ENCODE results near the gene ROCK2.
"Not testable (repeated sequence)": the region's sequence is repeated elsewhere in the genome, so short reads cannot be mapped to it uniquely, and the experiment has no call there.

ROCK2 gene

DNA sequence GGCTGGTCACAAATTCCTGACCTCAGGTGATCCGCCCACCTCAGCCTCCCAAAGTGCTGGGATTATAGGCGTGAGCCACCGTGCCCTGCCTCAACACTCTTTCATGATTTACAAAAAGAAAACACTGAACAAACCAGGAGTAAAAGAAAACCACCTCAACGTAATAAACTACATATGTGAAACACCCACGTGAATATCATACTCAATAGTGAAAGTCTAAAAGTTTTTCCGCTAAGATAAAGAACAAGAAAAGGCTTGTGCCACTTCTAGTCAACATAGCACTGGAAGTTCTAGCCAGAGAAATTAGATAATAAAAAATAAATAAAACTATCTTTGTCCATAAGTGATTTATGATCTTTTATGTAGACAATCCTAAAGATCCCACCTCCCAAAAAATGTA is 68.5 kb downstream of the ROCK2 start:
- in situ Hi-C loops (cut with MboI; ENCODE audit: low pct_unique_long_range_greater_than_20kb, low sequenced_read_pairs, unreplicated experiment), result no loop called here
- no peak for DNase-seq (ENCODE audit: low spot score)
- TF ChIP-seq CTCF (IDR thresholded peaks at IDR 0.05; ENCODE audit: extremely low read depth, insufficient read depth, missing control alignments), result no peak

DNA sequence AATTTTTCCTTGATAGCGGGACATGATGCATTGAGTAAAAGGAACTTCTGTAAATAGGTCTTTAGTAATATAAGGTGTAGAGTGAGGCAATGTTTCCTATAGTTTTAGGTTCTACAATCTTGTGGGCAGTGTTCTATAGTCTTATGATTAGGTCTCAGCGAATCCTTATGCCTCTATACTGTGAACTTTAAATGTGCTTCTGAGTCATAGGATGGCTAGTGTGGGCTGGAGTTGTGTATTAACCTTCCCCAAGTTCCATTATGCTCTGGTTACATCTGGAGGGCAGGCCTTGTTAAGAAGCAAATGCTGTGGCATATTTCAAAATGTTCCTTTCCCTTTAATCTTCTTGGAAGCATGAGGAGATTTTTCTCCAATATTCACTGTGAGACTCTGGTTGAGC is 73.5 kb downstream of the ROCK2 start:
- no peak for DNase-seq (ENCODE audit: low spot score)
- TF ChIP-seq CTCF (IDR thresholded peaks at IDR 0.05; ENCODE audit: extremely low read depth, insufficient read depth, missing control alignments), result no peak
- in situ Hi-C loops (cut with MboI; ENCODE audit: low pct_unique_long_range_greater_than_20kb, low sequenced_read_pairs, unreplicated experiment), result no loop called here

- in situ Hi-C loops (cut with MboI; ENCODE audit: low pct_unique_long_range_greater_than_20kb, low sequenced_read_pairs, unreplicated experiment), result no loop called here
- no peak for DNase-seq (ENCODE audit: low spot score)
- no peak for TF ChIP-seq CTCF (IDR thresholded peaks at IDR 0.05; ENCODE audit: extremely low read depth, insufficient read depth, missing control alignments)
These were observed 76.5 kb downstream of the ROCK2 start for GRCh38 chr2:11267931-11268330.

GRCh38 chr2:11264818-11265217 is 79.6 kb downstream of the ROCK2 start:
- in situ Hi-C loops (cut with MboI; ENCODE audit: low pct_unique_long_range_greater_than_20kb, low sequenced_read_pairs, unreplicated experiment), result no loop called here
- DNase-seq (ENCODE audit: low spot score), result no peak
- no peak for TF ChIP-seq CTCF (IDR thresholded peaks at IDR 0.05; ENCODE audit: extremely low read depth, insufficient read depth, missing control alignments)

GRCh38 chr2:11264007-11264406 is 80.4 kb downstream of the ROCK2 start:
- in situ Hi-C loops (cut with MboI; ENCODE audit: low pct_unique_long_range_greater_than_20kb, low sequenced_read_pairs, unreplicated experiment), result no loop called here
- DNase-seq (ENCODE audit: low spot score), result no peak
- TF ChIP-seq CTCF (IDR thresholded peaks at IDR 0.05; ENCODE audit: extremely low read depth, insufficient read depth, missing control alignments), result no peak

- no peak for DNase-seq (ENCODE audit: low spot score)
- no peak for TF ChIP-seq CTCF (IDR thresholded peaks at IDR 0.05; ENCODE audit: extremely low read depth, insufficient read depth, missing control alignments)
- in situ Hi-C loops (cut with MboI; ENCODE audit: low pct_unique_long_range_greater_than_20kb, low sequenced_read_pairs, unreplicated experiment), result no loop called here
These were observed 81.3 kb downstream of the ROCK2 start for GRCh38 chr2:11263177-11263576.

GRCh38 chr2:11262438-11262837 is 82.0 kb downstream of the ROCK2 start:
- DNase-seq (ENCODE audit: low spot score); in situ Hi-C loops (cut with MboI; ENCODE audit: low pct_unique_long_range_greater_than_20kb, low sequenced_read_pairs, unreplicated experiment): not testable (repeated sequence)

- in situ Hi-C loops (cut with MboI; ENCODE audit: low pct_unique_long_range_greater_than_20kb, low sequenced_read_pairs, unreplicated experiment); DNase-seq (ENCODE audit: low spot score): not testable (repeated sequence)
These were observed 82.9 kb downstream of the ROCK2 start for GRCh38 chr2:11261564-11261963.
